IPS-NIHi11 (cell line): ENCODE results near the gene HOXD10.

Experiments
- DNase-seq: peaks from one replicate; pipeline ENCODE4 v3.0.0; 2012; ENCODE audit warnings: mixed read lengths, low spot score

The HOXD10 gene

DNA sequence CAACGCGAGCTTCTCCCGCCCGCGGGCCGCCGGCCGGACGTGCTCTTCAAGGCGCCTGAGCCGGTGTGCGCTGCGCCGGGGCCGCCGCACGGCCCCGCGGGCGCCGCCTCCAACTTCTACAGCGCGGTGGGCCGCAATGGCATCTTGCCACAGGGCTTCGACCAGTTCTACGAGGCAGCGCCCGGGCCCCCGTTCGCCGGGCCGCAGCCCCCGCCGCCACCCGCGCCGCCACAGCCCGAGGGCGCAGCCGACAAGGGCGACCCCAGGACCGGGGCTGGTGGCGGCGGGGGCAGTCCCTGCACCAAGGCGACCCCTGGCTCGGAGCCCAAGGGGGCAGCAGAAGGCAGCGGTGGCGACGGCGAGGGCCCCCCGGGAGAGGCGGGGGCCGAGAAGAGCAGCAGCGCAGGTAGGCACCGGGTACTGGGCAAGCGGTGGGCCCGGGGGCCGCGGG lies 8.8 kb upstream of the HOXD10 start:
- DNase-seq = no peak

DNA sequence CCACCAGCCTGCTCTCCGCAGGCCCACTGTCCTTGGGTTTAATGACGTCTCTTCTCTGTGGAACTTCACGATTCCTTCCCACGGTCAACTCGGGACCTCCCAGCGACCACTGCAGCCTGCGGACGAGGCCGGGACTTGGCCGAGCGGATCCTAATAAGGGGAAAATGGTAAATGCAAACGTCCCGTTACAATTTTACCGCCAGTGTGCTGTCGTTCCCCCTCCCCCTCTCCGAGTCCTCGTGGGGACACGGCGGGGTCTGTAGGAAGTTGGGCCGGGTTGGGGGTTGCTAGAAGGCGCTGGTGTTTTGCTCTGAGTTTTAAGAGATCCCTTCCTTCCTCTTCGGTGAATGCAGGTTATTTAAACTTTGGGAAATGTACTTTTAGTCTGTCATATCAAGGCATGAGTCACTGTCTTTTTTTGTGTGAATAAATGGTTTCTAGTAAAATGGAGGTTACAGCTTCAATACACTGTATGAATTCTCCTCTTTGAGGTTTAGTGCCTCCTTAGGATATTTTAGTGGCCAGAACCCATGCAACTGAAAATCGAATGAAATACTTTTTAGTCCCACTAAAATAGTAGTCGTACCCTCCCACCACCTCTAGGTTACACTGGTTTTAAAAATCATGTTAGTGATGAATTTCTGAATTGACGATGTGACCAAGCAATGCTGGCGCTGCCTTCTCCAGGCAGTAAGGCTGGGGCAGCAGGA lies 7.2 kb upstream of the HOXD10 start:
- DNase-seq = no peak

DNA sequence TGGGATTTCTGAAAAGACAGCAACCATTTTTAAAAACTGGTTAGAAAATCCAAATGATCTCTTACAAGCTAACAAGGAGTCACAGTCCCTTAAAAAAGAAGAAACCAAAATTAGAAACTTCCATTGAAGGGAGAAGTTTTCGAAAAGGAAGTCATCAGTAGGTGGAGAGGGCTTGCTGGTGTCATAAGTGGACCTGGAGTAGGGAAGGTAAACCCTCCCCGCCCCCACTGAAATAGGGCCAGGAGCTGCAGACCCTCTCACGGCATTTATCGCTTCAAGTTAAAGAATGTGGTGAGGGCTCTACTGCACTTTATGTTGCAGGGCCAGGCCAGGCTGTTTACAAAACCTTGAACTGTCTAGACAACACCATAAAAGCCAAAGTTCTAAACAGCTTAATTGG lies 6.6 kb upstream of the HOXD10 start:
- no peak for DNase-seq

DNA sequence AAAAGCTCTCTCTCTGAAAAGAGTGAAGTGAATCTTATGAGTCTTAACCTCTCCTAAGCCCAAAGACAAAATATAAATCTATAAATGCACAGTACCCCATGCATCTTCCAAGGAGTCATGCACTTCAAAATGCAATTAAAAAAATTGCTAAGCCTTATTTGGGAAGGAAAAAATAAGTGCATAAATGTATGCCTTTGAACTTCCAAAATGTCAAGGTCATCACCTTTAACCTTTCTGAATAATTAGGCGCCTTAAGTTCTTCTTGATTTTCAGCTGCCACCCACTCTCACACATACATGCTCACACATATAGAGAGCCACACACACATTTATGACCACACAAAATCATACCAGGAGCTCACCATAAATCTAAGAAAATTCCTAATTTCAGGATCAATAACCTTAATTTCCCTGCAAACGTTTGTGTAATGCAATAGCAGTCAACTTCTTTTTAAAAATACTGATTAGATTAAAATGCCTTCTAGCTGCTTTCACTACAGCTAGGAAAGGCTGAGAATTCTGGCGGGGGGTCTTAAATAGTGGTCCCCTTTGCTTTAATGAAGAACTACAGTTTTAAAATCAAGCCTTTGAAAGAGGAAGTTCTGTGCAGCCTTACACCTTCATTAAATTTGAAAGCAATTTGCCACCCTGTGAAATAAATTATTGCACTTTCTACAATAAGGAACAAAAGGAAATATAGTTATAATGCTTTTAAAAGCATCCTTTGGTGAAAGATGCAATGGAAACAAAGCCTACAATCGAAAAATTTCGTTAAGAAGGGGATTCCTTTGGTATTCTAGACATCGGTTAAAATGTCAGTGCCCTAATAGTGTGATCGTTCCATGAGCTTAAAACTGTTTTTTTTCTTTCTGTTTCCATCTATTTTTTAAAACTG lies 5.9 kb upstream of the HOXD10 start:
- no peak for DNase-seq

DNA sequence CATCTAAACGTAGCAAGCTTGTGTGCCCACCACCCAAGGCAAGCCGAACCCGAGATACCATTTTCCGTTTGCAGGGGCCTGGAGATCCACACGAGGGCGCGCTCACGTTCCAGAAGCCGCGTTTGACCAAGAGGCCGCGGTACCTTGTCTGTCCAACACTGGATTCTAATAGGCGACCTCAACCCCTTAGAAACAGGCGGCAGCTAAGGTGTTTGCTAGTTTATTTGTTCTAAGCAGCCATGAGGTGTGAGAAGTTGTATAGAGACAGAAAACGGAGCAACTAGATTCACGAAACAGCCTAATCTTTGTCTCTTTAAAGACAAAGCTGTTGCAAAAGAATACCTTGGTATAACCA lies 5.3 kb upstream of the HOXD10 start:
- DNase-seq = peak; percentile 70

DNA sequence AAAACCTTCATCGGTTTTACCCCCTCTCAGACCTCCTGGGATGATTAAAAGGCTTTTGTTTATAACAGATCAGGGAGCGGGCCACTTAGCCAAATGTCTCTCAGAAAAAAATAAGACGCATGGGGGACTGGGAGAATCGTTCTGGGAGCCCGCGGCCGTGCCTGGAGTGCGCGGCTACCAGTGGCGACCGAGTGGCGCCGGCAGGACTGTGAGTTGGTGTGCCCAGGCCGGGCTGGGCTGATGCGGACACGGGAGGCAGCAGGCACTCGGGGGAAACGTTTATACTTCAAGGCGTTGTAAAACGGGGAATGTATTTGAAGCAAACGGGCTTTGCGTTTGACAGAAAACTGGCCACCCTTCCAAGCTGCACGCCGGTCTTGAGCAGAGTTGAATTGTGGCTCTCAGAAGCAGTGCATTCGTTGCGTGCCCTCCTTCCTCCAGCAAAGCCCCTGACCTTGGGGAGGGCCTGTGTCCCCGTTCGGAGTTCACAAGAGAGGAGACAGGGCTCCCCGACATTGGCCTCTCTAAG lies 4.7 kb upstream of the HOXD10 start:
- no peak for DNase-seq

DNA sequence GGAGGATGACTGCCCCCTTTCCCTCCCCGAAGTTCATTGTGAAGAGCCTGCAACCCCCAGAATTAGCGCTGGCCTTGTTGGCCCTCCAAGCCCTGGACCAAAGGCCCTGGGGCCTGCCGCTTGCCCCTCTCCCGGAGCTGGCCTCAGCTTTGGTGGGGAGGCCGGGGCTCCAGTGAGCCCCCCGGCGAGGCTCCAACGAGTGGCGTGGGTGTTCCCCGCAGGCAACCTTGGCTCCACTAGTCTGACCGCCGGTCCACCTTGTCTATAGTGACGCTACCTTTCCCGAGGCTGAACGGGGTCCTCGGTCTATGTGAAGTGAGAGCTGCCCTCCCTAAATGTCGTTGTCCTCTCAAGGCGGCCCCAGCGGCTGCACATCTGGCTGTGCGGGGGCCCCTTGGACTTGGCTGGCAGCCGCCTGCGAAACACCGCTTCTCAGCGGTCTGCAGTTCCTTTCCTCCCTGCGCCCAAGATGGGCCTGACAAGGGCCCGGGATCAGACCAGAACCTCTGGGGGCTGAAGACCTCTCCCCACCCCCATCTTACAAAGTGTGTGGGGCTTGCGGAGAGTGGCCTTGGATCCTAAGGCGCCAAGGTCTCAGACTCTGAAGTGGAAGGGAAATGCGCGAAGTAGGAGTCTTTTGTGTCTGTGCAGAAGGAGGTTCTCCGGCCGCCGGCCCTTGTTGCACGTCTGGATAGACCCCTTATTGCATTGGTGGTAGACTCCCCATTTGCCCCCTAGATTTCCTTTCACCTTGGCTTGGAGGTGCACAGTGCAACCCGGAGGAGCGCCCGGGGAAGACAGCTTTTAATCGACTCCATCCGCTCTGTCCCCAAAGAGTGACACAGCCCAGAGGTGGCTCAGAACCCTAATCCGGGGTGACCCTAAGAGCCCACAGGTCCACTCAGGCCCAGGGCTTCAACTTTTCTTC lies 3.9 kb upstream of the HOXD10 start:
- no peak for DNase-seq

DNA sequence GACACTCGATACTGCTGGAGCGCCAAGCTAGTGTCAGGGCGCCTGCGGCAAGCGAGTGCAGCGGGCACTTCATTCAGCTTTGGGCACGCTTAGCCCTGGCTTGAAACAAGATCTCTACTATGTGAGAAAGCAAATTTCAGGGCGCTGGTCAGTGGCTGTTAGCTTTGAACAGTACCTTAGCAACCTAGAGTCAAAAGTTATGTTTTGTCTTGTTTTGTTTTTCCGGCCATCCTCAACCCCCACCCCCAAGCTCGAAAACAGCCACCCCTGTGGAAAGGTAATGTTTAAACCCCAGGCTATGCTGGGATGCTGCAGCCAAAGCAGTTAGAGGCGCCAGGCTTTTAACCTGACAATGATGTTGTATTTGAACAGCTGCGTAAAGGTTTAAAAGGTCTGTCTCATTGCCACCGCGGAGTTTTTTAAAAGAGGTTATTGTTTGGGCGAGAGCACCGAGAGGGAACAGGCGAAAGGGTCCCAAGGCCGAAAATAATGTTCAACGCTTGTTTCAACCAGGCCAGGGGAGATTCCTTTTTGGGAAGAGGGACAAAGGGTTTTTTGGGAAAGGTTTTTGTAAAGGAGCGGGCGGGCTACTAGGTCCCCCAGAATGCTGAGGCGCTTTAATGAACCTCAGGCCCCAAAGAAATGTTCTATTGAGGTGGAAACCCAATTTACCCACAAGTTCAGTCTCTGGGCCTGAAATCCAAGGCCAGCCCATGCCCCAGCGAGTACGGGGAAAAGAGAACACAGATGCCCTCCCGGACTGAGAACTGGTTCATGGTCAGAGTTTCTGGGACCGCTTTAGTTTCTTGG lies 2.3 kb upstream of the HOXD10 start:
- DNase-seq = no peak

DNA sequence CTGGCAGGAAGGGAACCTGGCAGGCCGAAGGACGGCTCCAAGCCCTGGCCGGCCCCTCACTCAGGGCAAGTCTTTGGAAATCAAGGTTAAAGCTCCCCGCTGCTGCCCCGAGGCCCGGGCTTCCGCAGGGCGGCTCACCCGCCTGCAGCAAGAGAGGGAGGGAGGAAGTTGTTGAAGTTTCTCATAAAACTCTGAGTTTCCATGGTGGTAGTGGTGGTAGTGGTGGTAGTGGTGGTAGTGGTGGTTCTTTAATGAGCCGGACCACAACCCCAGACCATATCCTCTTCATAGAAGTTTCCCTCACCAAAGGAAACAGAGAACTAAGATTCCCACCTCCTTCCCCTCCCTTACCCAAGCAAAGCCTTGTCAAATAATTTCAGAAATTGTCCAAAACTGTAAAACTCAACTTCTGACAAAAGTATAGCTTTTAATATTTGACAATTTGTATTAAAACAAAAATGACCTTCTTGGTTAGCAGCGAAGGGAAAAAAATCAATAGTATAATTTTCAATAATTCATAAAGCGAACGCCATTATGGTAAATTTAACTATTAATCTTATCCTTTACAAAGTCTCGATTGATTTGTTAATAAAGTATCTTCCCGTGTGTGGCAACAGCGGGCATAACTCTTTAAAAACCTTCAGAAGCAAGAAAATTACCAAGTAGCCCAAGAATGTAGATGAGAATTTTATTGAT lies 1.5 kb upstream of the HOXD10 start:
- no peak for DNase-seq

DNA sequence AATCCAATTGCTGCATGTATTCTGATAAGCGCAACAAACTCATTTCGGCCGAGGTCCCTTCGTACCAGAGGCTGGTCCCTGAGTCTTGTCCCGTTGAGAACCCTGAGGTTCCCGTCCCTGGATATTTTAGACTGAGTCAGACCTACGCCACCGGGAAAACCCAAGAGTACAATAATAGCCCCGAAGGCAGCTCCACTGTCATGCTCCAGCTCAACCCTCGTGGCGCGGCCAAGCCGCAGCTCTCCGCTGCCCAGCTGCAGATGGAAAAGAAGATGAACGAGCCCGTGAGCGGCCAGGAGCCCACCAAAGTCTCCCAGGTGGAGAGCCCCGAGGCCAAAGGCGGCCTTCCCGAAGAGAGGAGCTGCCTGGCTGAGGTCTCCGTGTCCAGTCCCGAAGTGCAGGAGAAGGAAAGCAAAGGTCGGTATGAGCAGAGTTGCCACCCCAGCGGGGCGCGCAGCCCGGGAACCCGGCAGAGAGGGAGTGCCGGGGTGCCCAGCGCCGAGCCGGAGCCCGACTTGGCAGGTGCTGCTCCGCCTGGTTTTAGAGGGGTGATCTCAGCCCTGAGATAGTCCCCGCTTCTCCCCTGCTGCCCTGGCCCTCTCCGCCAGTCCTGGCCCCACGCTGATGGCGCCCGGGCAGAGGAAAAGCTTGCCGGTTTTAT lies 714 bp downstream of the HOXD10 start:
- no peak for DNase-seq

DNA sequence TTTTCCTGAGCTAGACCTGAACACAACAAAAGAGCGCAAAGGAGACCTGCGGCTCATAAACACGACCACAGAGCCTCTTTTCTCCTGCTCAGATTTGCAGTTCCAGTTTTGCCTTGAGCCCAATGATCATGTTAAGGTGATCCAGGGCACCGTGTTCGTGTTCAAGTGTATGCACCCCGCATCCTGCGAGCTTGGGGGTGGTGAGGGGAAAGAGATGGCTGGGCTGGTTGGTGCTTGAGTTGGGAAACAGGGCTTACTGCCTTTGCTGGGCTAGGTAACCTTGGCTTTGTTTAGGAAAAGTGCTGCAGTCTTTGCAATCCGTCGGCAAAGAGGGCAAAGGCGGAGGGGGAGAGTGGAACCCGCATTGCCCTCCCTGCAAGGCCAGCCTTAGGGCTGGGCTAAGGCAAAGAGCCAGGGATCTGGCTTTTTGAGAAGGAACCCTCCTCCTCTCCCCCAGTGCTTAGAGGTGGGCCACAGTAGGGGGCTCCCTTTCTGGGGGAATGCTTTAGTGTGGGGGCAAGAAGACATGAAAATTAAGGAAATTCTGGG lies 1.3 kb downstream of the HOXD10 start:
- no peak for DNase-seq

DNA sequence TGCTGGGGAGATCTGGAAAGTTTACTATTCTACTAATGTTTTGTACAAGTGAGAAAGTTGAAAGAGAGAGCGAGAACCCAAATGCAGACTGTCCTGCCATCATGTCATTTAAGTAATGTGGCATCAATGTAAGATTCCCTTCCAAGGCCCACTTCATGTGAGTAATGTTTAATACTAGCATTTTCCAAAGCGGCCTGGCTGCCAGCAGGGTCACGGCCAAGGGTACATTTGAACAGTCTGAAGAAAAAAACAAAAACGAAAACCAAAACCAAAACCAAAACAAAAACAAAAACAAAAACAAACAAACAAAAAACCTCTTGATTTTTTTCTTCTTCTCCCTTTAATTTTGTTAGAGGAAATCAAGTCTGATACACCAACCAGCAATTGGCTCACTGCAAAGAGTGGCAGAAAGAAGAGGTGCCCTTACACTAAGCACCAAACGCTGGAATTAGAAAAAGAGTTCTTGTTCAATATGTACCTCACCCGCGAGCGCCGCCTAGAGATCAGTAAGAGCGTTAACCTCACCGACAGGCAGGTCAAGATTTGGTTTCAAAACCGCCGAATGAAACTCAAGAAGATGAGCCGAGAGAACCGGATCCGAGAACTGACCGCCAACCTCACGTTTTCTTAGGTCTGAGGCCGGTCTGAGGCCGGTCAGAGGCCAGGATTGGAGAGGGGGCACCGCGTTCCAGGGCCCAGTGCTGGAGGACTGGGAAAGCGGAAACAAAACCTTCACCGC lies 2.2 kb downstream of the HOXD10 start:
- DNase-seq = no peak

DNA sequence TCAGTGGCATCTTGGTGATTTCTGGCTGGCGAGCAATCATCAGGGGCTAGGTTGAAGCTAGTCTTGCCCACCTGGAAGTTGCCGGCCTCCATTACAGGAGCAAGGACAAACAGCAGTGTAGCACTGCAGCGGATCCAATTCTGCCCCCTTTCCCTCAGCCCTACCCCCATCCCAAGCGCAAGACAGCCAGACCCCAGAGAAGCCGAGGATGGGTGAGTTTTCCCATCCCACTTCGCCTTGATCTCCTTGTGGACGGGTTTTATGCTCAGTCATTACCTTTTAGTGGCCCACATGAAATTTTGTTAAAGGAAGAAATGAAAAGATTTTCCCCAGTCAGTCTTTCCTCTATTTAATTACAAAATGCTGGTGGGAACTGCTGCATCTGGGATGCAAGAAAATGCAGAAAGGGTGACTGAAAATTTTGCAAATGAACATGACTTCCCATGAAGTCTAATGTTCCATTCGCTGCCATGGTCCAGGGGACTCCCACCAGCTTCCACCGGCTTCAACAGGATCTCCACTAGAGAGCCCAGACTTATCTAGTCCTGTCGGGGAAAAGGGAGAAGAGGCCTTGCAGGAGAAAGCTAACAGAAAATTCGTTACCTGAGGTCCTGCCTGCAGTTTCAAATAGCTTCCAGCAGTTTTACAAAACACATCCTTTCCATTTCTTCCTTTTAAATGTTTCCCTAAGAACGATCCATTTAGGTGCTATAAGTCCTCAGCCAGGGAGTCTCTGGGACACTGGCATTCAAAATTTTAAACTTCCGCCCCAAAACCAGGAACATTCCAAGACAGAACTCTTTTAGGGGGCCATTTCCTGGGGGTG lies 4.0 kb downstream of the HOXD10 start:
- no peak for DNase-seq

DNA sequence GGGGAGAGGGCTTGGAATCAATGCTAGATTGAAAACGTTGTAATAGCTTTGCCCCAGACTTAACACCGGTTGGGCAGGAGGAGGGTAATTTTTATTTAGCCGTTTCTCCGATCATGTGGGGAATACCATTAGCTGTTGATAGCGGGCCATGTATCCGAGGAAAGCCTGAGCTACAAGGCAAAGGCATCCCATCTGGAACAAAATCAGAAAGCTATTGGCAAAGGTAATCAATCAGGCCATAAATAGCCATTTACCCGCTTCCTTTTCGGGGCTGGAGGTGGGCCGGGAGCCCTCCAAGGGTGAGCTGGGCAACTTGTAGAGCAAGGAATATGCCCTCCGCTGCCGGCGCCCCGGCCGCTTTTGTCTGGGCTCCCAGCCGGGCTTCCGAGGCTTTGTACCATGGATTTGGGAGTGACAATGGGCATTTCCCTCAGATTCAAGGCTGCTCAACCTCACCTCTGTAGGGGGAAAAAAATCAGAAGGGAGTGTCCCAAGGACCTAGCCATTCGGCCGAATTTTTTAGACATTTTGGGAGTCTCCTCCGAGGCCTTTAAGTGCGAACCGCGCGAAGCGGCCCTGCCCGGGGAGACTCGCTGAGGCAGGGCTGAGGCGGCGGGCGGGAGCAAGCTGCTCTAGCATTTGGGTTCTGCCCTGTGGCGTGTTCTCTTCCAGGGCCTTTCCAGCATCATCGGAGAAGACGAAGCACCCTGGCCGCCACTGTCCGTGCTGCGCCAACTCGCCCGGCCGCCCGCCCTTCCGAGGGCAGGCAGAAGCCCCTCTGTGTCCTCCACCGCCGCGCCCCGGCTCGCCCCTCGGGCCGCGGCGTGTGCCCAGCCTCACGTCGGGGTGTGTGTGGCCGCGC lies 4.8 kb downstream of the HOXD10 start:
- no peak for DNase-seq

DNA sequence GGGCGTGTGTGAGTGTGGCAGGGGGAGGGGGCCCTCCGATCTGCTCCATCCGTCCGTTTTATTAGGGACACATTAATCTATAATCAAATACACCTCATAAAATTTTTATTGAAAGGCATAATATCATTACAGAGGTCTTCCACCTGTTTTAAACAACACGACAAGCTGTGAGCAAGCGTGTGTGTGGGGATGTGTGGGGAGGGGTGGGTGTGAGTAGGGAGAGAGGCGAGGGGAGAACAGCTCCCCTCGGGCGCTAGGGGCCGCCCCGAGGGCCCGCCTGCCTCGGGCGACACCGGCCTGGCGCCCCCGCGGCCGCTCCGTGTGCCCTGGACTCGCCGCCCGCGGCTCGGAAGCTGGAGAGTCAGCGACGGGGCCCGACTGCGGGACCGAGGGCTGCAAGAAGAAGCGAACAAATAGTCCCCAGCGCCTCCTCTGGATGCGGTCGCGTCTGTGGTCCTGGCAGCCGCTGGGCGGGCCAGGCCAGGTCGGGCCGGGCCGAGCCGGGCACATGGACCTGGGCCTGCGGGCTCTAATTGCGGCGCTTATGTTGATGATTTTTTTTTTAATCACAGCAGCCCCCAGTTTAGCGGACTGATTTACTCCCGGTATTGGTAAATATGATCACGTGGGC lies 5.6 kb downstream of the HOXD10 start:
- DNase-seq = no peak

DNA sequence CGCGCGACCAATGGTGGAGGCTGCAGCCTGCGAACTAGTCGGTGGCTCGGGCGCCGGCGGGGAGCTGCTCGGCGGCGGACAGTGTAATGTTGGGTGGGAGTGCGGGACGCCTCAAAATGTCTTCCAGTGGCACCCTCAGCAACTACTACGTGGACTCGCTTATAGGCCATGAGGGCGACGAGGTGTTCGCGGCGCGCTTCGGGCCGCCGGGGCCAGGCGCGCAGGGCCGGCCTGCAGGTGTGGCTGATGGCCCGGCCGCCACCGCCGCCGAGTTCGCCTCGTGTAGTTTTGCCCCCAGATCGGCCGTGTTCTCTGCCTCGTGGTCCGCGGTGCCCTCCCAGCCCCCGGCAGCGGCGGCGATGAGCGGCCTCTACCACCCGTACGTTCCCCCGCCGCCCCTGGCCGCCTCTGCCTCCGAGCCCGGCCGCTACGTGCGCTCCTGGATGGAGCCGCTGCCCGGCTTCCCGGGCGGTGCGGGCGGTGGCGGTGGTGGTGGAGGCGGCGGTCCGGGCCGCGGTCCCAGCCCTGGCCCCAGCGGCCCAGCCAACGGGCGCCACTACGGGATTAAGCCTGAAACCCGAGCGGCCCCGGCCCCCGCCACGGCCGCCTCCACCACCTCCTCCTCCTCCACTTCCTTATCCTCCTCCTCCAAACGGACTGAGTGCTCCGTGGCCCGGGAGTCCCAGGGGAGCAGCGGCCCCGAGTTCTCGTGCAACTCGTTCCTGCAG lies 6.3 kb downstream of the HOXD10 start, which contains the start of gene HOXD9:
Gene HOXD9, plus strand, starts transcription at position 37 of the 728 bp plus-strand sequence. Its CDS starts 50 bp downstream, at position 87.
- DNase-seq = peak; percentile 68
